Inflammatory macrophage treated with lipopolysaccharide for 1 hour (primary cell): Measurements from ENCODE around the gene MPEG1.

Experiments
- DNase-seq, 2 donors: peaks; one replicate each; pipeline ENCODE4 v3.0.0-alpha.2; 2020 to 2022

The MPEG1 gene, protein sequence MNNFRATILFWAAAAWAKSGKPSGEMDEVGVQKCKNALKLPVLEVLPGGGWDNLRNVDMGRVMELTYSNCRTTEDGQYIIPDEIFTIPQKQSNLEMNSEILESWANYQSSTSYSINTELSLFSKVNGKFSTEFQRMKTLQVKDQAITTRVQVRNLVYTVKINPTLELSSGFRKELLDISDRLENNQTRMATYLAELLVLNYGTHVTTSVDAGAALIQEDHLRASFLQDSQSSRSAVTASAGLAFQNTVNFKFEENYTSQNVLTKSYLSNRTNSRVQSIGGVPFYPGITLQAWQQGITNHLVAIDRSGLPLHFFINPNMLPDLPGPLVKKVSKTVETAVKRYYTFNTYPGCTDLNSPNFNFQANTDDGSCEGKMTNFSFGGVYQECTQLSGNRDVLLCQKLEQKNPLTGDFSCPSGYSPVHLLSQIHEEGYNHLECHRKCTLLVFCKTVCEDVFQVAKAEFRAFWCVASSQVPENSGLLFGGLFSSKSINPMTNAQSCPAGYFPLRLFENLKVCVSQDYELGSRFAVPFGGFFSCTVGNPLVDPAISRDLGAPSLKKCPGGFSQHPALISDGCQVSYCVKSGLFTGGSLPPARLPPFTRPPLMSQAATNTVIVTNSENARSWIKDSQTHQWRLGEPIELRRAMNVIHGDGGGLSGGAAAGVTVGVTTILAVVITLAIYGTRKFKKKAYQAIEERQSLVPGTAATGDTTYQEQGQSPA

GRCh38 chr11:59212744-59213631 is at the start of gene MPEG1:
Gene MPEG1 (minus strand): TSS chr11:59212927. CDS start chr11:59212865, 62 bp downstream.
- DNase-seq, result peak; percentile 92 to 94

DNA sequence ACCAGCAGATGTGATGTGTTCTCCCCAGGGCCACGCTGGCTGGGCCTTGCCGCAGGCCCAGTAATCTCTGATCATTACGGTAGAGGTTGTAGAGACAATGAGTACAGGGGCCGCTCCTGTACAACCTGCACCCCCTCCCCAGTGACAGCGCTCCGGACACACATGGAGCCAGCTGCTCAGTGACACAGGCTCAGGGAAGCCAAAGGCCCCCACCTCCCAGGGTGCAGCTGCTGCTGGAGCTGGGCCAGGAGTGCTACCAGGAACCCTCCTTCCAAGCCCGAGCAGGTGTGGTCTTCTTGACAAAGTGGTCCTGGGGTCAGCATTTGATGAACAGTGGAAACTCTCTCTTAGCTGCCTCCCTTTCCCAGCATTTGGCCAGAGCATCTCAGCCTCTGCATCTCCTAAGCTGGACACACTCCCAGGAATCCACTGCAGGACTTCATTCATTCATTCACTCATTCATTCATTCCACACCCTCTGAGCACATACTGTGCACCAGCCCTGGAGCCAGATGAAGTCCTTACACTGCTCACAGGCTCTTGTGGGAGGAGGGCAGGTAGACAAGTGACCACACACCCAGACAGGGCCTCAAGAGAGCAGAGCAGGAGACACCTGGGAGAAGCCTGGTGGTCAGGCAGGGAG is 49.6 kb upstream of the MPEG1 start:
- DNase-seq, result no peak

DNA sequence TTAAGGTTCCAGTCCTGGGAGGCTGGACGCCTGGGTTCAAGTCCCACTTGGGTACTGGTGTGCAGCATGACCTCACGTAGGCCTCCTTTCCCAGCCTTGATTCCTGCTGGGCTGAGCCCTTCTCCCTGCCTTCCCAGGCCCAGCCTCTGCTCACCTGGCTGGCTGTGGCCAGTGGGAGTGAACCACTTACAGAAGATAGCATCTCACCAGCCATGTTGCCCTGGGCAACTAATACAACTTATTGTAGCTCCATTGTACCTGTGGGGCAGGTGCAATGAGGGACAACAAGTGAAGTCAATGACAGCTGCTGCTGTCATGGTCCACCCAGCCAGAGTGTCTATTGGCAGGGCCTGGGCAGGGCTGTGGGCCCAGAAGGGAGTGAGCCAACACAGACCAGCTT is 48.4 kb upstream of the MPEG1 start:
- no peak for DNase-seq

- no peak for DNase-seq
These were observed 47.2 kb upstream of the MPEG1 start for GRCh38 chr11:59259867-59260475.

DNA sequence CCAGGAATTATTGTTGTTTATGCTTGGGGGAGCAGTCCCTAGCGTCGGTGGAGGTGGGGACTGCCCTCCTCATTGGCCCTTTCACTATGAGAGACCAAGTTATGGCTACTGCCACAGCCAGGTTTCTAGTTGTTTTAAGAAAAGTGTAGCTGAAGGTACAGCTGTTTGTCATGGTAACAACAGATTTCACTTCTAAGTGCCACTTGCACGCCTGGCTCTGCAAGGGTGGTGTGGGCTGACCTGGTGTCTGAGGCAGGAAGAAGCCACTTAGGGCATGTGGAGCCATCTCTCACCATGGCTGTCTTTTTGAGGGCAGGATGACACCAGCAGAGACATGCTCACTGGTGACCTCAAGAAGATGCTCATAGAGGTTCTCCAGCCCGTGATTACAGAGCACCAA is 46.3 kb upstream of the MPEG1 start:
- DNase-seq, result no peak

DNA sequence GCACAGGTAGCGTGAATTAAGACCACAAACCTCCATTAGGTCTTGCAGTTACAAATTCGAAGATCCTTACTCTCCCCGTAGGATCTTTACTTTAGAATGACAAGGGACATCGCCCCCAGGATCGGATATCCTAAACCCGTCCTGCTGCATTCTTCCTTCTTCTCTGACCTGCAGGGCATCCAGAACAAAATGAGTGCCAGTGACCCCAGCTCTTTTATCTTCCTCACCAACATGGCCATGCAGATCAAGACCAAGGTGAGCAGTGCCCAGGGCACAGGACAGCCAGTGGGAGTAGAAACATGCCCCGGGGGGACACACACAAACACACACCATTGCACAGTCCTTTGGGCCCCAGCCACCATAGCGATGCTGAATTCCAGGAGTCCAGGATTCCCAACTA is 42.6 kb upstream of the MPEG1 start:
- no peak for DNase-seq

GRCh38 chr11:59254286-59254685 is 41.6 kb upstream of the MPEG1 start:
- DNase-seq, result peak; percentile 49 to 51

DNA sequence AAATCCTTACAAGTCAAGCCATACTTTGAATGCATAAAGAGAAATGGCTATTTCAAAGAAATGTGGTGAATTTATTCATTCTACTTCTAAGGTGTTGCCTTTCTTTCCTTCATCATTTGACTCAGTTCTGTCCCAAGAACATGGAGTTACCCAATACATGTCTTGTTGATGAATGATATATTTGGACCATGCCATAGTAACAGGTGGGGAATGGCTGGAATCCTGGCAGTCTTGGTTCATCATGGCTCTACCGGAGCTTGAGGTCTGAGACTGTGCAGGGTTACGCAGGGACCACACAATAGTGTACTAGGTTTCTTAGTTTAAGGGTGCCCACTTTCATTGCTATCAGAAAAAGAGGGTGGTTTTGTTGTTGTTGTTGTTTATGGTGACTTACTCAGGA is 40.3 kb upstream of the MPEG1 start:
- no peak for DNase-seq

- DNase-seq, result no peak
These were observed 36.8 kb upstream of the MPEG1 start for GRCh38 chr11:59249535-59249934.

DNA sequence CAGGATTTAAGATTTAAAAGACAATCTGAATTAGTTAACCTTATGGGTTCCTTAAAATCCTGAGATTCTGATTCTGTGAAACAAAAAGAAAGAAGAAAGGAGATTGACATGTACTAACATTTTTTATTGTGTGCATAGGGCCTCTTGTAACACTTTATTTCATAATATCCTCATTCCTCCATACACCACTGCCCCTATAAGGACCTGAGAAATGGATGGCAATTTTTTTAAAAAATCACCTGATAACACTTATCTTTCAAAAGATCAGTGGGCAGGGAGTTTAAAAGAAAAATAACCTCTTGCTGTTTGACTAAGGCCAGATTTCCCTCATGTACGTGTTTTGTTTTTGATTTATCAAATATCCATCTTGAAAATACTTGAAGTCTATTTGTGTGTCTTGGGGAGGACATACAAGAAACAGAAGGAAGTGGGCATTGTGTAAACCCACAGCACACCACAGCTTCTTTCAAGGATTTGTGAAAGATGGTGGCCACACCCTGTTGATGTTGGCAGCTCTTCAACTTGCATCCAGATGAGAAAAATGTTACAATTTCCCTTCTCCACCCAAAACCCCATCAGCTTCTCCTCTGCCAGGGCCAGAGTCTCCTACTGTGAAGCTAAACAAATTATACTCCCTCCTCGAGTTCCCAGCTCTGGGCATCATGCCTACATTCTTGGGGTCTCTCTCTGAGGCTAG is 35.0 kb upstream of the MPEG1 start:
- peak; percentile 68 to 77 for DNase-seq

GRCh38 chr11:59243633-59244032 is 30.9 kb upstream of the MPEG1 start:
- DNase-seq, result no peak

- DNase-seq, result no peak
These were observed 27.6 kb upstream of the MPEG1 start for GRCh38 chr11:59240322-59240721.

GRCh38 chr11:59226396-59226795 is 13.7 kb upstream of the MPEG1 start:
- DNase-seq, result no peak

DNA sequence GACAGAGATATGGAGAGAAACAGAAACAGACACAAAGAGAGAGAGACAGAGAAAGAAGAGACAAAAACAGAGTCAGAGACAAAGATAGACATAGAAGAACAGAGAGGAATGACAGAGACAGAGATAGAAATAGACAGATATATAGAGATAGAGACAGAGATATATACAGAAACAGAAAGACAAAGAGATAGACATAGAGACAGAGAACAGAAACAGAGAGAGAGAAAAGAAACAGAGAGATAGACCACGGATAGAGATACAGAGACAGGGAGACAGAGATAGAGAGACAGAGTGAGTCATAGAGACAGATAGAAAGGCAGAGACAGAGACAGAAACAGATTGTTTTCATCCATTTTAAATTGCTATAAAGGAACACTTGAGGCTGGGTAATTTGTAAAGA is 12.3 kb upstream of the MPEG1 start:
- DNase-seq, result no peak

DNA sequence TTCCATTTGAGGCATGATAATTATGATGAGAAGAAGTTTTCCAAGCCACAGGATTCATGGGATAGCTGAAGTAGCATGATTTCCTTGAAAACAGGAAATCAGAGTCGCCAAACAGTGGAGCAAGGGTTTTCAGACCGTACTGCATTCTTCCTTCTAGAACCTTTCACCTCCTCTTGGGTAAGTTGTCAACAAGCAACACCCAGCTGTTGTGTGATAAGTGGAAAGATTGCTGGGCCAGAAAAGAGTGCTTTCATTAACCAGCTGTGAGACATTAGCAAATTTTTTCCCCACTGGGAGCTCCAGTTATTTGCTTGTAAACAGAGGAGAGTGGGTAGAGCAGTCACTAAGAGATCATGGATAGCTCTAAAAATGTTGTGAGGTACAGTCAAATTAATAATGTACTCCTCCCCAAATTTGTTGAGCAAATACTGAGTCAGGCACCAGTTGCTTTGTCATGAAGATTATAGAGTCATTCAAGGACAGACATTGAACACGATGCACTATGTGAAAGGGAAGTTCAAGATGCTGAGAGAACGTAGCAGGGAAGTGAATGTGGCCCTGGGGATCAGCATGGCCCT is 11.7 kb upstream of the MPEG1 start:
- DNase-seq, result peak; percentile 74 to 88

GRCh38 chr11:59223611-59224010 is 10.9 kb upstream of the MPEG1 start:
- peak in 1 of 2 donors; percentile 50 for DNase-seq

DNA sequence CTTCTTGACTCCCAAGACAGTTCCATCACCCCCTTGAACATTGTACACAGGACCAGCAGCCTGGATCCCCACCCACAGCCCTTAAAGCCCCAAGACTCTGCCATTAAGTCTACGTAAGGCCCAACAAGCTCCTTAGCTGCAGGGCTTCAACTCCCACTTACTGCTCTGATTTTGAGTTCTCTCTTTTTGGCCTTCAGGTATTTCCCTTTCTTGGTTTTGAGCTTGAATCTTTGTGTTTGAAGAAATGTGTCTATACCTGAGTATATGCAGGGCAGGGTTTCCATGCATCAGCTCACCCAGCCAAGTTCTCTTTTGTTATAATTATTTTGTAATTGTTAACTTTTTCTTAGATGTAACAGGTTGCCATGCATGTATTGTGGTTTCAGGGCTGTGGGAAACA is 10.4 kb upstream of the MPEG1 start:
- no peak for DNase-seq

DNA sequence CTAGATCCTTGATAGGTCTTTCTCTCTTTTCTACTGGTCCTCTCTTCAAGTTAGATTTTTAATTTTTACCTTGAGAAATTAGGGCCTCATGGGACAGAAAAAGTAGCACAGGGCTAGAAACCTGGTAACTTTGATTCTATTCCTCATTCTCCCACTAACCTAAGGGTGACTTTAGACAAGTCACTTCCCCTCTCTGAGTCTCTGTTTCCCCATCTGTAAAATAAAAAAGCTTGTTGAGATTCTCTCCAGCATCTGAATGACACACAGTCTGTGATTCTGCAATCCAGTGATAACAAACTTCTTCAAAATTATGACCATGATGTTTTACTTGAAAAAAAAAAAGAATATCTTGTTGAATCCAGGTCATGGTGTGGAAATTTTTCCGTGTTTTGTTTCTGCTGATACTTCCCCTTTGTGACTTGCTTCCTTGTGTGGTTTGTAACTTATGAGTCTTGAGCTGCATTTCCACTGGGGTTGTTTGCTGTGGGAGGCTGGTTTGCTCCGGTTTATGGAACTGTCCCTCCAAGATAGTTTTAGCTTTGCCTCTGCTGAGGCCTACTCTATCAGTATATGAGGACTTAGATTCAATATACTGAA is 9.8 kb upstream of the MPEG1 start:
- peak; percentile 91 to 94 for DNase-seq

GRCh38 chr11:59221441-59221840 is 8.7 kb upstream of the MPEG1 start:
- DNase-seq, result no peak

GRCh38 chr11:59219836-59220235 is 7.1 kb upstream of the MPEG1 start:
- no peak for DNase-seq

- DNase-seq, result peak; percentile 83 to 94
These were observed 6.2 kb upstream of the MPEG1 start for GRCh38 chr11:59218893-59219292.
